H1 (cell line): ENCODE measurements around the gene ASPG.

Experiments used
- BCL11A ChIP-seq, 2 experiments: IDR thresholded peaks; one replicate each; pipeline ENCODE4 v1.6.1; 2011; ENCODE audit warnings: low read depth in 2 of 2, low read length in 2 of 2, mild to moderate bottlenecking in 2 of 2
- CTCF ChIP-seq, 3 experiments: IDR thresholded peaks; 1 replicate in 2 of 3; 2 replicates in 1 of 3; pipeline versions ENCODE4 v1.5.1 to v1.6.1; 2011; ENCODE audit warnings: low read length in 3 of 3, mild to moderate bottlenecking in 3 of 3, inconsistent platforms in 2 of 3, low read depth in 1 of 3, moderate library complexity in 1 of 3; ENCODE audit not compliant: insufficient read depth in 1 of 3; ENCODE audit errors: control extremely low read depth in 1 of 3
- EZH2 ChIP-seq: fragments of 200-600 bp; sonication (generic); IDR thresholded peaks from 2 replicates; pipeline ENCODE4 v1.7.1; 2012; ENCODE audit warnings: low read depth, mild to moderate bottlenecking, moderate library complexity, low read length, inconsistent platforms; ENCODE audit not compliant: severe bottlenecking
- GTF2F1 ChIP-seq: IDR thresholded peaks from 2 replicates; pipeline ENCODE4 v1.6.1; 2012; ENCODE audit warnings: low read depth, low read length, improper control_type of control experiment, borderline replicate concordance
- KDM5A ChIP-seq: fragments of 200-600 bp; IDR thresholded peaks from 2 replicates; pipeline ENCODE4 v1.7.1; 2012; ENCODE audit warnings: mild to moderate bottlenecking, low read length, inconsistent platforms, mixed read lengths
- MAX ChIP-seq: IDR thresholded peaks from 2 replicates; pipeline ENCODE4 v1.6.1; 2012; ENCODE audit warnings: inconsistent platforms
- POLR2A ChIP-seq, 2 experiments: IDR thresholded peaks; 1 replicate in 1 of 2; 2 replicates in 1 of 2; pipeline ENCODE4 v1.6.1; 2011; ENCODE audit warnings: low read depth in 2 of 2, low read length in 2 of 2, mild to moderate bottlenecking in 2 of 2; ENCODE audit errors: control extremely low read depth in 1 of 2
- POLR2AphosphoS5 ChIP-seq: IDR thresholded peaks from 2 replicates; pipeline ENCODE4 v1.6.1; 2011; ENCODE audit warnings: low read depth, low read length
- RAD21 ChIP-seq, 2 experiments: IDR thresholded peaks in 1 of 2; conservative IDR thresholded peaks in 1 of 2; 2 replicates each; pipeline ENCODE4 v1.6.1; 2011; ENCODE audit warnings: low read depth in 2 of 2, low read length in 2 of 2, improper control_type of control experiment in 1 of 2, inconsistent platforms in 1 of 2, mild to moderate bottlenecking in 1 of 2, moderate library complexity in 1 of 2
- RBBP5 ChIP-seq: IDR thresholded peaks from 2 replicates; pipeline ENCODE4 v1.7.1; 2012; ENCODE audit warnings: low read depth, mild to moderate bottlenecking, inconsistent platforms, low read length, moderate library complexity, borderline replicate concordance
- SIX5 ChIP-seq: IDR thresholded peaks from 2 replicates; pipeline ENCODE4 v1.6.1; 2011; ENCODE audit warnings: mild to moderate bottlenecking, low read depth, low read length
- SP2 ChIP-seq: IDR thresholded peaks from 2 replicates; pipeline ENCODE4 v1.6.1; 2012; ENCODE audit warnings: mild to moderate bottlenecking, low read length, inconsistent platforms
- SRF ChIP-seq: IDR thresholded peaks from 2 replicates; pipeline ENCODE4 v1.6.1; 2011; ENCODE audit warnings: mild to moderate bottlenecking, low read depth, low read length, moderate library complexity

- TF ChIP-seq CTCF (IDR thresholded peaks at IDR 0.05; ENCODE audit: control extremely low read depth in 1 of 3, insufficient read depth in 1 of 3, low read depth in 1 of 3, low read length in 3 of 3): no peak
- no peak for TF ChIP-seq SIX5
- TF ChIP-seq MAX: no peak
- TF ChIP-seq SRF: no peak
- no peak for TF ChIP-seq EZH2
- TF ChIP-seq POLR2A (IDR thresholded peaks at IDR 0.05; ENCODE audit: control extremely low read depth in 1 of 2, low read depth in 2 of 2, low read length in 2 of 2): no peak
- no peak for TF ChIP-seq RBBP5
- no peak for TF ChIP-seq SP2
- no peak for TF ChIP-seq GTF2F1
- no peak for TF ChIP-seq KDM5A
- no peak for TF ChIP-seq POLR2AphosphoS5
- TF ChIP-seq BCL11A (IDR thresholded peaks at IDR 0.05; ENCODE audit: low read depth in 2 of 2, low read length in 2 of 2): no peak
- TF ChIP-seq RAD21 (IDR thresholded peaks at IDR 0.05 in 1 of 2, conservative IDR thresholded peaks at IDR 0.05 in 1 of 2; ENCODE audit: low read depth in 2 of 2, low read length in 2 of 2): no peak
Observed at GRCh38 chr14:104152246-104152575, 66.7 kb downstream of the ASPG start.
